GM12865 (cell line): Measurements from ENCODE around the gene LRRC37A.
A peak's percentile ranks its signal among the peaks of the same experiment; 100 is the strongest.
"Not testable (repeated sequence)": the region's sequence is repeated elsewhere in the genome, so short reads cannot be mapped to it uniquely, and the experiment has no call there.

Experiments
- DNase-seq: peaks from one replicate; pipeline ENCODE4 v3.0.0; 2010; ENCODE audit warnings: low read depth
- H3K4me3 ChIP-seq: 2 replicates; pipeline ENCODE4 v1.5.1; 2011; ENCODE audit warnings: mild to moderate bottlenecking, low read depth, low read length, control low read depth
- CTCF ChIP-seq: IDR thresholded peaks from 2 replicates; pipeline ENCODE4 v1.5.1; 2011; ENCODE audit warnings: low read length, control low read depth, low read depth, inconsistent platforms; ENCODE audit not compliant: insufficient read depth; ENCODE audit errors: missing control alignments

The LRRC37A gene

DNA sequence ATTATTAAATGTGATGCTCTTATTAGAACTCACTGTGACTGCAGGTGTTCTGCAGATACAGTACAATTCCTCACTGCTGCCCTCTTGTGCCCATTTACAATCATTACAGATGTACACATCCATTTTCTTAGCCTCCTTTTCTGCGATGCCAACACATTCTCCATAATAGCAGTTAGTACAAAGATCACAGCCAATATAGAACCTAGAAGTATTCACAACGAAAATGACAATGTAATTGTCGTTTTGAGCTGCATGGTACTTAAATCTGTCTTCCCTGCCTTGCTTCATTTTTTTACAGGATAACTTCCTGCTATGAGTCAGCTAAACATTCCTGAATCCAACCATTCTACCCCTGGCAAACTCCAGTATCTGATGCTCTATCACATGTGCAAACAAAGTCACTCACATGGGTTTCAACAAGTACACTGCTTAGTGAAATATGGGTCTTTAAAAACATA lies 8.1 kb upstream of the LRRC37A start:
- peak; percentile 88 for DNase-seq
- peak; percentile 57 for TF ChIP-seq CTCF
- not testable (repeated sequence) for H3K4me3 ChIP-seq

DNA sequence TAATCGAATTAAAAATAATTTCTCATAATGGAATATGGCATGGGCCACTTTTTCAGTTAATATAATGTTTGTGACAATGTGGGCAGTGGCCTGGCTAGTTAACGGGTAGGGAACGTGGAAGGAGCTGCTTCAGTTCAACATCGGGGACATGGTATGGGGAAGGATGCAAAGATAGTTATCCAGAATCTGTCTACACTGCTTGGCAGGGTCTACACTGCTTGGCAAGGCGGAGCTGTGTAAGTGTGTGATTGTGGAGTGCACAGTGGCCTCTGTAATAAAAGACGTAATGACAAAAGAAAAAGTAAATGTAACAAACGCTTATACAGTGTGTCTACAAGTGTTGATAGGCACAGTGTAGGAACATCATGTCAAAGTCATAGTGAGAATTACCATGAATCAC lies 7.3 kb upstream of the LRRC37A start:
- not testable (repeated sequence) for H3K4me3 ChIP-seq, DNase-seq

DNA sequence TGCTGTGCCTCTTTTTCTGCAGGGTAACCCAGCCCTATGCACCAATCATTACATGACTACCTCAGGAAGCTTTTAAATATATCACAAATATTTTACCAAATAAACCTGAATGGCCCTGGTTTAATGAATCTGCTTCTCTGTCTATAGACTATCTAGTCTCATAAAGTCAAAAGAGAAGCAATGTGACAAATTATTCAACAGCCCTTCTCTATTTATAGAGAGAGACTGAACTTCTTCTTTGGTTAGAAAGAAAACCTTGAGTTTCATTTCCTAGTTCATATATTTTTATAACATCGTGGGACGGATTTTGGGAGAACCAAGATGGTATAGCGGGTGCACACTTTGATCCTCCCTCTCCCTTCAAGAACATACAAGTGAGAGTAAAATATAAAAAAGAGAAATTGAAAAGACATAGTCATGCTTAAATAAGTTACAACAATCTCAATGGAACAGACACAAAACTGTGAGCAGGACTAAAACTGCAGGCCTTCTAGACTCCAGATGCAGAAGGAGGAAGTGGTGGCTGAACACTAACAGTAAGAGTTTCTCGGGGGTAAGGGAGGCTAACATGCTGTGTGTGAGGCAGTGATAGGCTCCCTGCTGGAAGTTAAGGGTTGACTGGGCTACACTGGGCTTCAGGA lies 3.9 kb upstream of the LRRC37A start:
- DNase-seq: peak; percentile 89
- peak overlapping the region; percentile 32 for H3K4me3 ChIP-seq

GRCh38 chr17:46291618-46292017 lies 3.3 kb upstream of the LRRC37A start:
- not testable (repeated sequence) for H3K4me3 ChIP-seq

DNA sequence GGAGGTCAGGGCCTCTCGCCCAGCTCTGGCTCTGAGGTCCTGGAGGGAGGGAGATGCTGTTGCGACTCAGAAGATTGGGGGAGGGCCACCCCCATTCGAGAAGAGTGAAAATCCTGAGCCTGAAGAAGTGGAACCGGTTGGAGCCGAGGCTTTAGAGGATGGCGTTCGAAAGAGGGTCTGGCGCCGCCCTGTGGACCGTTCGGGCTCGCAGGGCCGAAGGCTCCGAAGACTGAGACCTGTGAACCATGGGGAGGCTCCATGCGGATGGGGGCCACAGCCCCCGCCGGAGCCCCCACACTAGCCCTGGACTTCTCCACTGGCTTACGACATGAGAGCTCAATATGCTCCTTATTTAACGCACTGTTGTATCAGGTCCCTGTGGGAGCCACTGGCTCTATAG lies 46.3 kb downstream of the LRRC37A start:
- not testable (repeated sequence) for DNase-seq, H3K4me3 ChIP-seq

More at GRCh38 chr17:46291618-46292017, 3.3 kb upstream of the LRRC37A start:
- not testable (repeated sequence) for DNase-seq

DNA sequence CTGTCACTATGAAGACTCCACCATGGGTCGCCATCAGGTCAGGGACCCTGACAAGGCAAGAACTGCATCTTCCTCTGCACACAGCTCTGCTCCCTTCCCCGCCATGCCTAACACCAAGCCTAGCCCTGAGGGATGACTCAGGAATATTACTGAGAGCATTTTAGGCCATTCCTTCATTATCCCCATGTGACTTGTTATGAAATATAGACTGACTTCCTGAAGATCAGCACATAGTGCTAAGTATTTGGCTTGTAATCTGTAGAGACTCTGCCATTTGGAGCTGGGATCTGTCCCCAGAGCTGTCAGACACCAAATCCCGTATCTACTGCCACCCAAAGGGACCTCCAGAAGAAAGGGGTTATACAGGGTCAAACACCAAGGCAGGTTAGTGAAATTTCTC lies 47.2 kb downstream of the LRRC37A start:
- DNase-seq: not testable (repeated sequence)

GRCh38 chr17:46348345-46348744 lies 53.4 kb downstream of the LRRC37A start:
- H3K4me3 ChIP-seq, DNase-seq: not testable (repeated sequence)

More for the DNA sequence above, 47.2 kb downstream of the LRRC37A start:
- not testable (repeated sequence) for H3K4me3 ChIP-seq

- DNase-seq, H3K4me3 ChIP-seq: not testable (repeated sequence)
These were observed 54.1 kb downstream of the LRRC37A start for GRCh38 chr17:46349060-46349459.

DNA sequence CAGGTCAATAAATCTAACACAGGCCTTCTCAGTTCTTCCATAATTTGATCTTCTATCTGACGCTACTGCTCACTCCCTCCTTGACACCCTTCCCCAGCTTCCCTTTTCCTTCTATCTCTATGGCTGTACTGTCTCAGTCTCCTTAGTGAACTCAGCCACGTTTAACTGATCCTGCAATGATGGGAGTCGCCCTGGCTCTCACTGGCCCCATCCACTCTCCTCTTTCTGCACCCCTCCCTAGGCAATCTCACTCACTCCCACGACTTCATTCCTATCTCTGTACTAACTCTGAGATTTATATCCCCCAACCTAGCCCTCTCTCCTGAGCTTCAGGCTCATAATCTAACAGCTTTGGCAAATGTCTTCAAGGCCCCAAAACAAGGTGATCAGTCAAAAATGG lies 58.9 kb downstream of the LRRC37A start:
- H3K4me3 ChIP-seq, DNase-seq: not testable (repeated sequence)

DNA sequence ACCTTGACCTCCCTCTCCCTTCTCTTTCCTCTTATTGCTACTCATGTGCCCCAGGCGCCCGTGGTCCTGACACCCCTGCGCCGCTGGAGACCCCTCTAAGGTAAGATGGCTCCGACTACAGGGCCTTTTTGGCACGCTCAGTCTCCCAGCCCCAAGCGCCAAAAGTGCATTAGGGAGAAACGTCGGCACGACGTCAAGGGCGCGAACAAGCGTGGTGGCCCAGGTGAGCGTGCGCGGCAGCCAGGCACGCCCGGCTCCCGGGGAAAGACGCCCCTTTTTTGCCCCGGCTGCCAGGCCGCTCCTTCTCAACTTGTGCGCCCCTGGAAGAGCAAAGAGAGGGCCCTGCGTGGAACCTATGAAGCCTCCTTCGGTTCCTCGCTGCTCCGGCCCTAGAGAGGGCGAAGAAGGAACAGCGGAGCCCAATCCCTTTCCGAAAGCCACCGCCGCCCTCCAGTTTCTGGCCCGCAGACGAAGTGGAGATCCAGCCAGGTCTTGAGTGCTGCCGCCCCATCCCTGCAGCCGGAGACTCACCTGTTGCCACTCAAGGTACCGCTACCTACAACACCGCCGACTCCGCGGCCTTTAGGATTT lies 66.3 kb downstream of the LRRC37A start:
- not testable (repeated sequence) for DNase-seq, H3K4me3 ChIP-seq

DNA sequence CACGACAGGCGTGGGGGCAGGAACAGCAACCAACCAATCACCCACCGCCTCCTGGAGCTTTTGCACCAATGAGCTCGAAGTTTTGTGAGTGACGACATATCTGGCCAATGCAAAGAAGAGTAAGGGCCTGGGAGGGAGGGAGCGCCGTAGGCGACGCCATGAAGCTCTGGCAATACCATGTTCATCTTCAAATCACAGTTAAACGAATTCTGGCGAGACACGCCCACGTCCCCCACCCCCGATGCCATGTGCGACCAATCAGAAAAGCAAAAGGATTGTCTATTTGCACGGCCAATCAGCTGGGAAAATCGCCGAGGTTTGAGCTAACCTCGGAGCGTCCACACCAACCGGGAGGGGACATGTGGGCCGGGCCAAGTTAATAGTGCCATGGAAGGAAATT lies 66.8 kb downstream of the LRRC37A start, which contains the start of gene ARL17B:
Gene ARL17B (minus strand): TSS at position 12 of the 400 bp plus-strand sequence. CDS start 3,369 bp downstream, outside the sequence.
- not testable (repeated sequence) for H3K4me3 ChIP-seq, DNase-seq

DNA sequence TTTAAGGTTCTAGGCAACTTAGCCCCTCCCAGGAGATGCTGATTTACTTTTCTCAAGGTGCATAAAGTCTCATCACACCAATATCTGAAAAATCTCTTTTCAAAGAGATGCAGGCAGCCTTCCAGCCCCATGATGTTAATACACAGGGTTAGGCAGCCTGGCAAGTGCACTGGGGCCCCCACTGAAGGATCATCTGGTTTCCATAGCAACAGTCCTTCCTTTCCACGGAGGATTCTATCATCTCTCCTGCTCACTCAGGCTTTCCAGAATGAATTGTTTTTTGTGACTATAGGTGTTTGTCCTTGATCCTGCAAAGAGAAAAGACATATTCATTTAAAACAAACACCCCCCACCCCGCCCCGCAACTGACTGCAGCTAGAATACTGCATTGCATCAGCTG lies 72.6 kb downstream of the LRRC37A start:
- DNase-seq, H3K4me3 ChIP-seq: not testable (repeated sequence)

DNA sequence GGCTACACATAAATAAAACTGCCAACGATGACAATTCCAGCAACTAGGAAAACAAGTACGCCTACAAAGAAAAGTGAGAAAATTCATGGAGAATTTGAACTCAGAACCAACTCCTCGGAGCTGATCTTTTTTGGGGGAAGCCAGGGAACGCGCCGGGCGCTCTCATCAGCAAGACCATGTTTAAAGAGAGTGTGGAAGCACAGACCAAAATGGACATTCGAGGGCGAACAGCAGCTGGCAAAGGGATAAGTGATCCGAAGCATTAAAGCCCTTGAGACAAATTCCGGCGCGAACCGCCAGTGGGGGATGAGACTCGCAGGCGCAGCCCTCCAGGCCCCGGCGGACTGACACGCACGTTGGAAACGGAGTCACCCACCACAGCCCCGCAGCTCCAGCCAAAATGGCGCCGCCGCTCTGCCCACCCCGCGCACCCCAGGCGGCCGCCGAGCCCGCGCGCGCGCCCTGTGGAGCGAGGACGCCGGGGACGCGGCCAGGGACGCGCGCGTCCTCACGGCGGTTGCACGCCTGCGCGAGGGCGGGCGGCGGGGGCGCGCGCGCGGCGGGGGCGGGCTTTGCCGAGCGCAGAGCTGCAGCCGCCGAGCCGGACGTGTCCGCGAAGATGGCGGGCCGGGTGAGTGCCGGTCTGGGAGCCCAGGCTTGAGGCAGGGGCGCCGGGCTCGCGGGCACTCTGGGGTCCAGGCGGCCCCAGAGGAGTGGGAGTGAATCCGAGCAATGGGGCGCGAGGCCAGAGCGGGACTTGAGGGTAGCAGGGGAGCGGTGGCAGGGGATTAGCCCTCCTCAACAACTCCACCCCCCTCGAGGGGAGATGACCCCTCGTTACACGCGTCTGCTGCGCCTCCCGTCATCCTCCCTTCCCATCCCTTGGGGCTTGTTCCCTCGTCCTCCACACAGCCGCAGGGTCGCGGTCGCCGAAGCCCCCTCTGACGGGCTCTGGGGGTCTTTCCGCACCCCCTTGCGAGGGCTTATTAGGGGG lies 77.6 kb downstream of the LRRC37A start:
- DNase-seq, H3K4me3 ChIP-seq: not testable (repeated sequence)

GRCh38 chr17:46373418-46373817 lies 78.5 kb downstream of the LRRC37A start:
- DNase-seq, H3K4me3 ChIP-seq: not testable (repeated sequence)

- not testable (repeated sequence) for H3K4me3 ChIP-seq, DNase-seq
These were observed 88.2 kb downstream of the LRRC37A start for GRCh38 chr17:46383118-46383517.

- not testable (repeated sequence) for DNase-seq, H3K4me3 ChIP-seq
These were observed 90.6 kb downstream of the LRRC37A start for GRCh38 chr17:46385491-46385890.
